ENCODE results near the gene PRLR. TPM values are rescaled to one million over a fixed set of nuclear protein-coding genes. Genes with fewer than 3 reads are reported as not detected.

Gene PRLR
- total and polyA plus RNA-seq, 2 of the 13 experiments (the other 11 are each of a cell fraction or from before 2014, with no cell fraction given) = 12.2 to 13.3 TPM

DNA sequence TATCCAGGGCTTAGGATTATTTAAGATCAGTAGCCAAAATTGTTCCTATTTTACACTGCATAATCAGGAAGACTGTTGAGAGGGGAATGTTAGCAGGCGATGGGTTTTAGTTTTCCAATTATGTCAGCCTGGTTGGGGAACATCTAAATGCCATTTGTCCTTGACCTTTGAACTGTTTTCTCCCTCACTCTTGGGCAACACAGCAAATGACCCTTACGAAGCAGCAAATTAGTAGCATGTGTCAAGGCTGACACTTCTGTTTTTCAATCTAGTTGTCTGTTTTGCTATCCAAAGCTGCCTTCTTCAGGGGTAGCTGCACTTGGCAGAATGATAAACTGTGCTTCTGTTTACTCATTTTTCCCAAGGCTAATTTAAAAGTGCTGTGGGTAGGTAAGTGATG, 104.5 kb downstream of the PRLR start (continued):
- TF ChIP-seq, protein P1, sequence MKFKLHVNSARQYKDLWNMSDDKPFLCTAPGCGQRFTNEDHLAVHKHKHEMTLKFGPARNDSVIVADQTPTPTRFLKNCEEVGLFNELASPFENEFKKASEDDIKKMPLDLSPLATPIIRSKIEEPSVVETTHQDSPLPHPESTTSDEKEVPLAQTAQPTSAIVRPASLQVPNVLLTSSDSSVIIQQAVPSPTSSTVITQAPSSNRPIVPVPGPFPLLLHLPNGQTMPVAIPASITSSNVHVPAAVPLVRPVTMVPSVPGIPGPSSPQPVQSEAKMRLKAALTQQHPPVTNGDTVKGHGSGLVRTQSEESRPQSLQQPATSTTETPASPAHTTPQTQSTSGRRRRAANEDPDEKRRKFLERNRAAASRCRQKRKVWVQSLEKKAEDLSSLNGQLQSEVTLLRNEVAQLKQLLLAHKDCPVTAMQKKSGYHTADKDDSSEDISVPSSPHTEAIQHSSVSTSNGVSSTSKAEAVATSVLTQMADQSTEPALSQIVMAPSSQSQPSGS (CRISPR knock-in tag; IDR thresholded peaks at IDR 0.05) = no peak
- TF ChIP-seq JUND (CRISPR knock-in tag; IDR thresholded peaks at IDR 0.05) = no peak
- TF ChIP-seq ZNF205 (CRISPR knock-in tag; IDR thresholded peaks at IDR 0.05) = no peak
- TF ChIP-seq, protein P2, sequence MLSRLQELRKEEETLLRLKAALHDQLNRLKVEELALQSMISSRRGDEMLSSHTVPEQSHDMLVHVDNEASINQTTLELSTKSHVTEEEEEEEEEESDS (CRISPR knock-in tag; IDR thresholded peaks at IDR 0.05; ENCODE audit: borderline replicate concordance) = no peak
- TF ChIP-seq ZNF251 (CRISPR knock-in tag; IDR thresholded peaks at IDR 0.05) = no peak
- no peak for TF ChIP-seq THYN1 (CRISPR knock-in tag; IDR thresholded peaks at IDR 0.05; ENCODE audit: borderline replicate concordance, low read depth)
- TF ChIP-seq PITX1 (CRISPR knock-in tag; IDR thresholded peaks at IDR 0.05) = no peak
- TF ChIP-seq, protein P3, sequence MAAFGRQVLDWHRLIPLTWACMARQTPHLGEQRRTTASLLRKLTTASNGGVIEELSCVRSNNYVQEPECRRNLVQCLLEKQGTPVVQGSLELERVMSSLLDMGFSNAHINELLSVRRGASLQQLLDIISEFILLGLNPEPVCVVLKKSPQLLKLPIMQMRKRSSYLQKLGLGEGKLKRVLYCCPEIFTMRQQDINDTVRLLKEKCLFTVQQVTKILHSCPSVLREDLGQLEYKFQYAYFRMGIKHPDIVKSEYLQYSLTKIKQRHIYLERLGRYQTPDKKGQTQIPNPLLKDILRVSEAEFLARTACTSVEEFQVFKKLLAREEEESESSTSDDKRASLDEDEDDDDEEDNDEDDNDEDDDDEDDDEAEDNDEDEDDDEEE (CRISPR knock-in tag; IDR thresholded peaks at IDR 0.05) = no peak
- TF ChIP-seq ZFP37 (CRISPR knock-in tag; IDR thresholded peaks at IDR 0.05; ENCODE audit: borderline replicate concordance) = no peak
- no peak for TF ChIP-seq ZNF232 (CRISPR knock-in tag; IDR thresholded peaks at IDR 0.05; ENCODE audit: borderline replicate concordance)
- no peak for TF ChIP-seq IRX3 (CRISPR knock-in tag; IDR thresholded peaks at IDR 0.05; ENCODE audit: borderline replicate concordance, low read depth)
- peak; percentile 65 for TF ChIP-seq RARA (CRISPR knock-in tag; IDR thresholded peaks at IDR 0.05)
- TF ChIP-seq REPIN1 (CRISPR knock-in tag; IDR thresholded peaks at IDR 0.05; ENCODE audit: borderline replicate concordance, low read depth) = no peak
- no peak for TF ChIP-seq POLR2AphosphoS2 (IDR thresholded peaks at IDR 0.05; ENCODE audit: low read depth, low read length)
- peak; percentile 39; the same call in 1 of the 2 replicates for TF ChIP-seq HNF4G (IDR thresholded peaks at IDR 0.05; ENCODE audit: borderline replicate concordance, low read depth, low read length)
- TF ChIP-seq HNF4G (CRISPR knock-in tag; IDR thresholded peaks at IDR 0.05; ENCODE audit: borderline replicate concordance, low read depth) = no peak
- TF ChIP-seq, protein P4, sequence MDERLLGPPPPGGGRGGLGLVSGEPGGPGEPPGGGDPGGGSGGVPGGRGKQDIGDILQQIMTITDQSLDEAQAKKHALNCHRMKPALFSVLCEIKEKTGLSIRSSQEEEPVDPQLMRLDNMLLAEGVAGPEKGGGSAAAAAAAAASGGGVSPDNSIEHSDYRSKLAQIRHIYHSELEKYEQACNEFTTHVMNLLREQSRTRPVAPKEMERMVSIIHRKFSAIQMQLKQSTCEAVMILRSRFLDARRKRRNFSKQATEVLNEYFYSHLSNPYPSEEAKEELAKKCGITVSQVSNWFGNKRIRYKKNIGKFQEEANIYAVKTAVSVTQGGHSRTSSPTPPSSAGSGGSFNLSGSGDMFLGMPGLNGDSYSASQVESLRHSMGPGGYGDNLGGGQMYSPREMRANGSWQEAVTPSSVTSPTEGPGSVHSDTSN (CRISPR knock-in tag; IDR thresholded peaks at IDR 0.05) = no peak
- no peak for TF ChIP-seq ZSCAN29 (CRISPR knock-in tag; conservative IDR thresholded peaks at IDR 0.05)
- TF ChIP-seq SATB2 (CRISPR knock-in tag; IDR thresholded peaks at IDR 0.05) = no peak
- TF ChIP-seq MEIS2 (CRISPR knock-in tag; IDR thresholded peaks at IDR 0.05) = no peak
- TF ChIP-seq GLI4 (CRISPR knock-in tag; IDR thresholded peaks at IDR 0.05; ENCODE audit: borderline replicate concordance) = no peak
- peak; percentile 89 for TF ChIP-seq NR2C2 (CRISPR knock-in tag; IDR thresholded peaks at IDR 0.05; ENCODE audit: borderline replicate concordance)
- TF ChIP-seq ESRRA (CRISPR knock-in tag; IDR thresholded peaks at IDR 0.05; ENCODE audit: low read depth) = peak; percentile 68; the same call in 1 of the 2 replicates
- peak; percentile 40; the same call in 1 of the 2 replicates for TF ChIP-seq MIXL1 (CRISPR knock-in tag; IDR thresholded peaks at IDR 0.05)
- TF ChIP-seq ZNF101 (CRISPR knock-in tag; IDR thresholded peaks at IDR 0.05; ENCODE audit: borderline replicate concordance, low read depth) = no peak
- TF ChIP-seq, protein P5, sequence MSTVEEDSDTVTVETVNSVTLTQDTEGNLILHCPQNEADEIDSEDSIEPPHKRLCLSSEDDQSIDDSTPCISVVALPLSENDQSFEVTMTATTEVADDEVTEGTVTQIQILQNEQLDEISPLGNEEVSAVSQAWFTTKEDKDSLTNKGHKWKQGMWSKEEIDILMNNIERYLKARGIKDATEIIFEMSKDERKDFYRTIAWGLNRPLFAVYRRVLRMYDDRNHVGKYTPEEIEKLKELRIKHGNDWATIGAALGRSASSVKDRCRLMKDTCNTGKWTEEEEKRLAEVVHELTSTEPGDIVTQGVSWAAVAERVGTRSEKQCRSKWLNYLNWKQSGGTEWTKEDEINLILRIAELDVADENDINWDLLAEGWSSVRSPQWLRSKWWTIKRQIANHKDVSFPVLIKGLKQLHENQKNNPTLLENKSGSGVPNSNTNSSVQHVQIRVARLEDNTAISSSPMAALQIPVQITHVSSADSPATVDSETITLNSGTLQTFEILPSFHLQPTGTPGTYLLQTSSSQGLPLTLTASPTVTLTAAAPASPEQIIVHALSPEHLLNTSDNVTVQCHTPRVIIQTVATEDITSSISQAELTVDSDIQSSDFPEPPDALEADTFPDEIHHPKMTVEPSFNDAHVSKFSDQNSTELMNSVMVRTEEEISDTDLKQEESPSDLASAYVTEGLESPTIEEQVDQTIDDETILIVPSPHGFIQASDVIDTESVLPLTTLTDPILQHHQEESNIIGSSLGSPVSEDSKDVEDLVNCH (CRISPR knock-in tag; IDR thresholded peaks at IDR 0.05) = no peak
- no peak for TF ChIP-seq PHF5A (CRISPR knock-in tag; IDR thresholded peaks at IDR 0.05; ENCODE audit: low read depth, unreplicated experiment)
